Fibroblast of lung (primary cell): ENCODE data around the gene PRRX1.

Experiments used
- CTCF ChIP-seq, 2 donors: IDR thresholded peaks in 1 of 2; conservative IDR thresholded peaks in 1 of 2; 1 replicate in 1 of 2; 2 replicates in 1 of 2; pipeline ENCODE4 v1.5.1; 2011 to 2012; ENCODE audit warnings: low read length in 2 of 2, control low read depth in 1 of 2, inconsistent platforms in 1 of 2, low read depth in 1 of 2, mild to moderate bottlenecking in 1 of 2
- EZH2 ChIP-seq: IDR thresholded peaks from 2 replicates; pipeline ENCODE4 v1.5.1; 2012; ENCODE audit warnings: low read length, control low read depth, mild to moderate bottlenecking; ENCODE audit errors: missing control alignments

GRCh38 chr1:170640581-170640980 lies 23.4 kb upstream of the PRRX1 start:
- TF ChIP-seq CTCF (conservative IDR thresholded peaks at IDR 0.05 in 1 of 2, IDR thresholded peaks at IDR 0.05 in 1 of 2; ENCODE audit: low read depth in 1 of 2, low read length in 2 of 2): no peak
- TF ChIP-seq EZH2: no peak
